ENCODE data around the gene TBL3.

DNA sequence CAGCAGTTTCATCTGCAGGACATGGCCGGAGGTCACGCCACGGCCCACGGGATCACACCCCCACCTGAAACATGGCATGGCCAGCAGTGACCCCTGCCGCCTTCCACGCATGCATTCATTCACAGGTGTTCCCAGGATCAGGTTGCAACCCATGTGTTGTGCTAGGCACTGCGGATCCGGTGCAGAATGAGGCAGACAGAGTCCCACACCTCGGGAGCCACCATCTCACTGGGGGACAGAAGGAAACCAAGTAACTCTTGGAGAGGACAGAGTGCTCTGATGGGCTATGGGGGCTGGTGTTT, 24.5 kb upstream of the TBL3 start:
- TF ChIP-seq, protein P1, sequence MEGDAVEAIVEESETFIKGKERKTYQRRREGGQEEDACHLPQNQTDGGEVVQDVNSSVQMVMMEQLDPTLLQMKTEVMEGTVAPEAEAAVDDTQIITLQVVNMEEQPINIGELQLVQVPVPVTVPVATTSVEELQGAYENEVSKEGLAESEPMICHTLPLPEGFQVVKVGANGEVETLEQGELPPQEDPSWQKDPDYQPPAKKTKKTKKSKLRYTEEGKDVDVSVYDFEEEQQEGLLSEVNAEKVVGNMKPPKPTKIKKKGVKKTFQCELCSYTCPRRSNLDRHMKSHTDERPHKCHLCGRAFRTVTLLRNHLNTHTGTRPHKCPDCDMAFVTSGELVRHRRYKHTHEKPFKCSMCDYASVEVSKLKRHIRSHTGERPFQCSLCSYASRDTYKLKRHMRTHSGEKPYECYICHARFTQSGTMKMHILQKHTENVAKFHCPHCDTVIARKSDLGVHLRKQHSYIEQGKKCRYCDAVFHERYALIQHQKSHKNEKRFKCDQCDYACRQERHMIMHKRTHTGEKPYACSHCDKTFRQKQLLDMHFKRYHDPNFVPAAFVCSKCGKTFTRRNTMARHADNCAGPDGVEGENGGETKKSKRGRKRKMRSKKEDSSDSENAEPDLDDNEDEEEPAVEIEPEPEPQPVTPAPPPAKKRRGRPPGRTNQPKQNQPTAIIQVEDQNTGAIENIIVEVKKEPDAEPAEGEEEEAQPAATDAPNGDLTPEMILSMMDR (IDR thresholded peaks at IDR 0.05), result no peak
- TF ChIP-seq EP300 (IDR thresholded peaks at IDR 0.05) (no peak), POLR2A (IDR thresholded peaks at IDR 0.05) (no peak), POLR2AphosphoS5 (IDR thresholded peaks at IDR 0.05) (no peak)

Data from upper lobe of left lung (tissue), 4 donors.